WTC11 (cell line): Measurements from ENCODE around the gene KCNK4. TPM values are rescaled to one million over a fixed set of nuclear protein-coding genes. Genes with fewer than 3 reads are reported as not detected.

Source experiments
- ATAC-seq: fragments of 200-7000 bp; cut with Tn5 transposase; 2 replicates; pipeline ENCODE4 v1.10.0; 2021; ENCODE audit warnings: mild to moderate bottlenecking, moderate library complexity
- CTCF ChIA-PET: fragments of 300-600 bp; sonication (Branson Sonifier 250); formaldehyde crosslinking; loops from one replicate; lab custom pipeline; 2021; ENCODE audit warnings: antibody characterized with exemption; lab: Charles Lee
- POLR2A ChIA-PET: fragments of 350-600 bp; sonication (Branson Sonifier 250); formaldehyde crosslinking; loops from one replicate; lab custom pipeline; 2021; ENCODE audit warnings: antibody characterized with exemption; lab: Charles Lee
- DNase-seq: peaks from one replicate; pipeline ENCODE4 v3.0.0; 2021; ENCODE audit warnings: low spot score
- H3K27ac Mint-ChIP-seq: 2 replicates; pipeline ENCODE4 v1.8.0; 2021; ENCODE audit warnings: mixed read lengths
- H3K27me3 Mint-ChIP-seq: 2 replicates; pipeline ENCODE4 v1.8.0; 2021; ENCODE audit warnings: low read depth, mild to moderate bottlenecking, moderate library complexity, mixed read lengths
- H3K36me3 Mint-ChIP-seq: 2 replicates; pipeline ENCODE4 v1.8.0; 2021; ENCODE audit warnings: mixed read lengths
- H3K4me1 Mint-ChIP-seq: 2 replicates; pipeline ENCODE4 v1.8.0; 2022; ENCODE audit warnings: mixed read lengths
- H3K4me3 Mint-ChIP-seq: 2 replicates; pipeline ENCODE4 v1.8.0; 2021; ENCODE audit warnings: mild to moderate bottlenecking, moderate library complexity, mixed read lengths
- H3K9me3 Mint-ChIP-seq: 2 replicates; pipeline ENCODE4 v1.8.0; 2021; ENCODE audit warnings: mixed read lengths
- ELF4 ChIP-seq: sonication (generic); formaldehyde crosslinking; IDR thresholded peaks from 2 replicates; pipeline ENCODE4 v1.8.1; 2022; ENCODE audit warnings: low read depth, mild to moderate bottlenecking, moderate library complexity, missing genetic modification reagents
- ESRRA ChIP-seq: sonication (generic); formaldehyde crosslinking; IDR thresholded peaks from 2 replicates; pipeline ENCODE4 v1.8.1; 2022; ENCODE audit warnings: mild to moderate bottlenecking, missing genetic modification reagents, borderline replicate concordance
- GABPB1 ChIP-seq: sonication (generic); formaldehyde crosslinking; IDR thresholded peaks from 2 replicates; pipeline ENCODE4 v1.8.1; 2023; ENCODE audit warnings: mild to moderate bottlenecking, missing genetic modification reagents
- GRHL2 ChIP-seq: fragments of 250-450 bp; sonication (Bioruptor Pico); IDR thresholded peaks from 2 replicates; pipeline ENCODE4 v1.8.0; 2022; ENCODE audit warnings: mild to moderate bottlenecking, moderate library complexity; ENCODE audit not compliant: insufficient replicate concordance, severe bottlenecking
- HMGA2 ChIP-seq: fragments of 250-450 bp; sonication (Bioruptor Pico); IDR thresholded peaks from 2 replicates; pipeline ENCODE4 v1.4.0; 2021; ENCODE audit warnings: mild to moderate bottlenecking, moderate library complexity
- JUN ChIP-seq: sonication (generic); formaldehyde crosslinking; IDR thresholded peaks from 2 replicates; pipeline ENCODE4 v1.8.0; 2023; ENCODE audit warnings: mild to moderate bottlenecking, missing genetic modification reagents
- MYBL2 ChIP-seq: sonication (generic); formaldehyde crosslinking; IDR thresholded peaks from 2 replicates; pipeline ENCODE4 v1.8.1; 2023; ENCODE audit warnings: mild to moderate bottlenecking, moderate library complexity, missing genetic modification reagents
- NFATC4 ChIP-seq: fragments of 250-450 bp; sonication (Bioruptor Pico); IDR thresholded peaks from 2 replicates; pipeline ENCODE4 v1.9.0; 2021; ENCODE audit warnings: mild to moderate bottlenecking
- NR2C2 ChIP-seq: sonication (generic); formaldehyde crosslinking; IDR thresholded peaks from 2 replicates; pipeline ENCODE4 v1.8.0; 2022; ENCODE audit warnings: mild to moderate bottlenecking, missing genetic modification reagents
- NR3C1 ChIP-seq: sonication (generic); formaldehyde crosslinking; conservative IDR thresholded peaks from 2 replicates; pipeline ENCODE4 v1.8.1; 2023; ENCODE audit warnings: low read depth, mild to moderate bottlenecking, missing genetic modification reagents
- RORB ChIP-seq: fragments of 250-450 bp; sonication (Bioruptor Pico); IDR thresholded peaks from 2 replicates; pipeline ENCODE4 v1.9.0; 2021; ENCODE audit warnings: mild to moderate bottlenecking
- SP1 ChIP-seq: sonication (generic); formaldehyde crosslinking; conservative IDR thresholded peaks from 2 replicates; pipeline ENCODE4 v1.8.1; 2022; ENCODE audit warnings: missing genetic modification reagents
- TP53 ChIP-seq: sonication (generic); formaldehyde crosslinking; IDR thresholded peaks from 2 replicates; pipeline ENCODE4 v1.8.1; 2023; ENCODE audit warnings: mild to moderate bottlenecking, missing genetic modification reagents
- ZNF121 ChIP-seq: sonication (generic); formaldehyde crosslinking; IDR thresholded peaks from 2 replicates; pipeline ENCODE4 v1.8.0; 2023; ENCODE audit warnings: missing genetic modification reagents
- ZNF671 ChIP-seq: fragments of 250-450 bp; sonication (Bioruptor Pico); IDR thresholded peaks from 2 replicates; pipeline ENCODE4 v1.8.0; 2021; ENCODE audit warnings: mild to moderate bottlenecking
- total RNA-seq: library from RNA; stranded (reverse); gene quantifications from 3 replicates; pipeline ENCODE4 v1.2.3, GENCODE V29; 2021
- TF ChIP-seq, protein P1 (sequence below): fragments of 250-450 bp; sonication (Bioruptor Pico); IDR thresholded peaks from 2 replicates; pipeline ENCODE4 v1.9.0; 2021; ENCODE audit warnings: mild to moderate bottlenecking
- TF ChIP-seq, protein P2 (sequence below): sonication (generic); formaldehyde crosslinking; IDR thresholded peaks from 2 replicates; pipeline ENCODE4 v1.8.0; 2023; ENCODE audit warnings: missing genetic modification reagents, mild to moderate bottlenecking, borderline replicate concordance
- TF ChIP-seq, protein P3 (sequence below): sonication (generic); formaldehyde crosslinking; IDR thresholded peaks from 2 replicates; pipeline ENCODE4 v1.8.1; 2023; ENCODE audit warnings: mild to moderate bottlenecking, missing genetic modification reagents, moderate library complexity
- TF ChIP-seq, protein P4 (sequence below): fragments of 250-450 bp; sonication (Bioruptor Pico); IDR thresholded peaks from 2 replicates; pipeline ENCODE4 v2.1.2; 2022; ENCODE audit warnings: mild to moderate bottlenecking, moderate library complexity
- TF ChIP-seq, protein P5 (sequence below): sonication (generic); formaldehyde crosslinking; IDR thresholded peaks from 2 replicates; pipeline ENCODE4 v1.8.1; 2023; ENCODE audit warnings: mild to moderate bottlenecking, moderate library complexity, missing genetic modification reagents
- TF ChIP-seq, protein P6 (sequence below): sonication (generic); formaldehyde crosslinking; IDR thresholded peaks from 2 replicates; pipeline ENCODE4 v1.8.0; 2022; ENCODE audit warnings: mild to moderate bottlenecking, missing genetic modification reagents
- TF ChIP-seq, protein P7 (sequence below): sonication (generic); formaldehyde crosslinking; IDR thresholded peaks from 2 replicates; pipeline ENCODE4 v1.8.0; 2022; ENCODE audit warnings: mild to moderate bottlenecking, missing genetic modification reagents
- TF ChIP-seq, protein P8 (sequence below): fragments of 250-450 bp; sonication (Bioruptor Pico); IDR thresholded peaks from 2 replicates; pipeline ENCODE4 v1.8.0; 2021; ENCODE audit warnings: mild to moderate bottlenecking

KCNK4 gene
- total RNA-seq, 1 experiment from 2014 or later = 0.74 TPM

DNA sequence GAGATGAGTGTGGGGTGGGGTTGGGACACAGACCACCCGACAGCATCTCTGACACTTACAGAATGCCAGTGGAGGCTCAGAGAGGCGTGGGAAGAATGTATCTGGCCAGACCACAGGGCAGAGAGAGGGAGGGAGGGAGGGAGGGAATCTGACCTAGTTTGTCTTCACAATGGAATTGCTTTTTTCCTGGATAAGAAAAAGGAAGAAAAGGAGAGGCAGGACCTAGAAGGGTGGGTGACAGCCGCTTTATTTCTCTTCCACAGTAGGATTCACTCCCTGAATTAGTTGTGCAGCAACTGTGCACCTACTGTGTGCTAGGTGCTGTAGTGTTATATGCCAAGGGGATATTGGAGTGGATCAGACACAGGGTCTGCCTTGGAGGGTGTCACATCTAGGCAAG lies 3.7 kb downstream of the KCNK4 start (continued):
- TF ChIP-seq NR2C2 = no peak
- TF ChIP-seq, protein P1, sequence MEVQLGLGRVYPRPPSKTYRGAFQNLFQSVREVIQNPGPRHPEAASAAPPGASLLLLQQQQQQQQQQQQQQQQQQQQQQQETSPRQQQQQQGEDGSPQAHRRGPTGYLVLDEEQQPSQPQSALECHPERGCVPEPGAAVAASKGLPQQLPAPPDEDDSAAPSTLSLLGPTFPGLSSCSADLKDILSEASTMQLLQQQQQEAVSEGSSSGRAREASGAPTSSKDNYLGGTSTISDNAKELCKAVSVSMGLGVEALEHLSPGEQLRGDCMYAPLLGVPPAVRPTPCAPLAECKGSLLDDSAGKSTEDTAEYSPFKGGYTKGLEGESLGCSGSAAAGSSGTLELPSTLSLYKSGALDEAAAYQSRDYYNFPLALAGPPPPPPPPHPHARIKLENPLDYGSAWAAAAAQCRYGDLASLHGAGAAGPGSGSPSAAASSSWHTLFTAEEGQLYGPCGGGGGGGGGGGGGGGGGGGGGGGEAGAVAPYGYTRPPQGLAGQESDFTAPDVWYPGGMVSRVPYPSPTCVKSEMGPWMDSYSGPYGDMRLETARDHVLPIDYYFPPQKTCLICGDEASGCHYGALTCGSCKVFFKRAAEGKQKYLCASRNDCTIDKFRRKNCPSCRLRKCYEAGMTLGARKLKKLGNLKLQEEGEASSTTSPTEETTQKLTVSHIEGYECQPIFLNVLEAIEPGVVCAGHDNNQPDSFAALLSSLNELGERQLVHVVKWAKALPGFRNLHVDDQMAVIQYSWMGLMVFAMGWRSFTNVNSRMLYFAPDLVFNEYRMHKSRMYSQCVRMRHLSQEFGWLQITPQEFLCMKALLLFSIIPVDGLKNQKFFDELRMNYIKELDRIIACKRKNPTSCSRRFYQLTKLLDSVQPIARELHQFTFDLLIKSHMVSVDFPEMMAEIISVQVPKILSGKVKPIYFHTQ = no peak
- TF ChIP-seq ZNF671 (CRISPR knock-in tag) = no peak
- no peak for TF ChIP-seq HMGA2 (CRISPR knock-in tag)
- TF ChIP-seq, protein P2, sequence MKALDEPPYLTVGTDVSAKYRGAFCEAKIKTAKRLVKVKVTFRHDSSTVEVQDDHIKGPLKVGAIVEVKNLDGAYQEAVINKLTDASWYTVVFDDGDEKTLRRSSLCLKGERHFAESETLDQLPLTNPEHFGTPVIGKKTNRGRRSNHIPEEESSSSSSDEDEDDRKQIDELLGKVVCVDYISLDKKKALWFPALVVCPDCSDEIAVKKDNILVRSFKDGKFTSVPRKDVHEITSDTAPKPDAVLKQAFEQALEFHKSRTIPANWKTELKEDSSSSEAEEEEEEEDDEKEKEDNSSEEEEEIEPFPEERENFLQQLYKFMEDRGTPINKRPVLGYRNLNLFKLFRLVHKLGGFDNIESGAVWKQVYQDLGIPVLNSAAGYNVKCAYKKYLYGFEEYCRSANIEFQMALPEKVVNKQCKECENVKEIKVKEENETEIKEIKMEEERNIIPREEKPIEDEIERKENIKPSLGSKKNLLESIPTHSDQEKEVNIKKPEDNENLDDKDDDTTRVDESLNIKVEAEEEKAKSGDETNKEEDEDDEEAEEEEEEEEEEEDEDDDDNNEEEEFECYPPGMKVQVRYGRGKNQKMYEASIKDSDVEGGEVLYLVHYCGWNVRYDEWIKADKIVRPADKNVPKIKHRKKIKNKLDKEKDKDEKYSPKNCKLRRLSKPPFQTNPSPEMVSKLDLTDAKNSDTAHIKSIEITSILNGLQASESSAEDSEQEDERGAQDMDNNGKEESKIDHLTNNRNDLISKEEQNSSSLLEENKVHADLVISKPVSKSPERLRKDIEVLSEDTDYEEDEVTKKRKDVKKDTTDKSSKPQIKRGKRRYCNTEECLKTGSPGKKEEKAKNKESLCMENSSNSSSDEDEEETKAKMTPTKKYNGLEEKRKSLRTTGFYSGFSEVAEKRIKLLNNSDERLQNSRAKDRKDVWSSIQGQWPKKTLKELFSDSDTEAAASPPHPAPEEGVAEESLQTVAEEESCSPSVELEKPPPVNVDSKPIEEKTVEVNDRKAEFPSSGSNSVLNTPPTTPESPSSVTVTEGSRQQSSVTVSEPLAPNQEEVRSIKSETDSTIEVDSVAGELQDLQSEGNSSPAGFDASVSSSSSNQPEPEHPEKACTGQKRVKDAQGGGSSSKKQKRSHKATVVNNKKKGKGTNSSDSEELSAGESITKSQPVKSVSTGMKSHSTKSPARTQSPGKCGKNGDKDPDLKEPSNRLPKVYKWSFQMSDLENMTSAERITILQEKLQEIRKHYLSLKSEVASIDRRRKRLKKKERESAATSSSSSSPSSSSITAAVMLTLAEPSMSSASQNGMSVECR (CRISPR knock-in tag) = no peak
- TF ChIP-seq, protein P3, sequence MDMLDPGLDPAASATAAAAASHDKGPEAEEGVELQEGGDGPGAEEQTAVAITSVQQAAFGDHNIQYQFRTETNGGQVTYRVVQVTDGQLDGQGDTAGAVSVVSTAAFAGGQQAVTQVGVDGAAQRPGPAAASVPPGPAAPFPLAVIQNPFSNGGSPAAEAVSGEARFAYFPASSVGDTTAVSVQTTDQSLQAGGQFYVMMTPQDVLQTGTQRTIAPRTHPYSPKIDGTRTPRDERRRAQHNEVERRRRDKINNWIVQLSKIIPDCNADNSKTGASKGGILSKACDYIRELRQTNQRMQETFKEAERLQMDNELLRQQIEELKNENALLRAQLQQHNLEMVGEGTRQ (CRISPR knock-in tag) = no peak

DNA sequence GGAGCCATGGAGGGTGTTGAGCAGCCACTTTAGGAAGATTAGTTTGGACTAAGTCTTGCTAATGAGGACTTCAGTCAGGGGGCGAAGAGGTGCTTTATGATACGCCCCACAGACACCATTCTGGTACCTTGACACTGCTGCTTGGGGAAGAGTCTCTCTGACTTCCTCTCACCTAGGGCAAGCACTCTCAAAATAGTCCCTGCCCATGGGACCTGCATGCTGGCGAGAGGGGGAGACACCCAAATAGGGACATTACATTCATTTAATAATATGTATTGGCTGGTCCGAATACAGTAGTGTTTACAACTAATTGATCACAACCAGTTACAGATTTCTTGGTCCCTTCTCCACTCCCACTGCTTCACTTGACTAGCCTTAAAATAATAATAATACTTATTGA lies 4.7 kb downstream of the KCNK4 start:
- TF ChIP-seq ESRRA (CRISPR knock-in tag) = no peak
- no peak for TF ChIP-seq ZNF671 (CRISPR knock-in tag)
- no peak for TF ChIP-seq RORB (CRISPR knock-in tag)
- no peak for TF ChIP-seq GABPB1 (CRISPR knock-in tag)
- TF ChIP-seq, protein P4, sequence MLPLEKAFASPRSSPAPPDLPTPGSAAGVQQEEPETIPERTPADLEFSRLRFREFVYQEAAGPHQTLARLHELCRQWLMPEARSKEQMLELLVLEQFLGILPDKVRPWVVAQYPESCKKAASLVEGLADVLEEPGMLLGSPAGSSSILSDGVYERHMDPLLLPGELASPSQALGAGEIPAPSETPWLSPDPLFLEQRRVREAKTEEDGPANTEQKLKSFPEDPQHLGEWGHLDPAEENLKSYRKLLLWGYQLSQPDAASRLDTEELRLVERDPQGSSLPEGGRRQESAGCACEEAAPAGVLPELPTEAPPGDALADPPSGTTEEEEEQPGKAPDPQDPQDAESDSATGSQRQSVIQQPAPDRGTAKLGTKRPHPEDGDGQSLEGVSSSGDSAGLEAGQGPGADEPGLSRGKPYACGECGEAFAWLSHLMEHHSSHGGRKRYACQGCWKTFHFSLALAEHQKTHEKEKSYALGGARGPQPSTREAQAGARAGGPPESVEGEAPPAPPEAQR (CRISPR knock-in tag) = no peak
- TF ChIP-seq, protein P5, sequence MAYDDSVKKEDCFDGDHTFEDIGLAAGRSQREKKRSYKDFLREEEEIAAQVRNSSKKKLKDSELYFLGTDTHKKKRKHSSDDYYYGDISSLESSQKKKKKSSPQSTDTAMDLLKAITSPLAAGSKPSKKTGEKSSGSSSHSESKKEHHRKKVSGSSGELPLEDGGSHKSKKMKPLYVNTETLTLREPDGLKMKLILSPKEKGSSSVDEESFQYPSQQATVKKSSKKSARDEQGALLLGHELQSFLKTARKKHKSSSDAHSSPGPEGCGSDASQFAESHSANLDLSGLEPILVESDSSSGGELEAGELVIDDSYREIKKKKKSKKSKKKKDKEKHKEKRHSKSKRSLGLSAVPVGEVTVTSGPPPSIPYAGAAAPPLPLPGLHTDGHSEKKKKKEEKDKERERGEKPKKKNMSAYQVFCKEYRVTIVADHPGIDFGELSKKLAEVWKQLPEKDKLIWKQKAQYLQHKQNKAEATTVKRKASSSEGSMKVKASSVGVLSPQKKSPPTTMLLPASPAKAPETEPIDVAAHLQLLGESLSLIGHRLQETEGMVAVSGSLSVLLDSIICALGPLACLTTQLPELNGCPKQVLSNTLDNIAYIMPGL (CRISPR knock-in tag) = no peak
- TF ChIP-seq TP53 = no peak
- TF ChIP-seq, protein P6, sequence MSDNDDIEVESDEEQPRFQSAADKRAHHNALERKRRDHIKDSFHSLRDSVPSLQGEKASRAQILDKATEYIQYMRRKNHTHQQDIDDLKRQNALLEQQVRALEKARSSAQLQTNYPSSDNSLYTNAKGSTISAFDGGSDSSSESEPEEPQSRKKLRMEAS = no peak
- TF ChIP-seq, protein P7, sequence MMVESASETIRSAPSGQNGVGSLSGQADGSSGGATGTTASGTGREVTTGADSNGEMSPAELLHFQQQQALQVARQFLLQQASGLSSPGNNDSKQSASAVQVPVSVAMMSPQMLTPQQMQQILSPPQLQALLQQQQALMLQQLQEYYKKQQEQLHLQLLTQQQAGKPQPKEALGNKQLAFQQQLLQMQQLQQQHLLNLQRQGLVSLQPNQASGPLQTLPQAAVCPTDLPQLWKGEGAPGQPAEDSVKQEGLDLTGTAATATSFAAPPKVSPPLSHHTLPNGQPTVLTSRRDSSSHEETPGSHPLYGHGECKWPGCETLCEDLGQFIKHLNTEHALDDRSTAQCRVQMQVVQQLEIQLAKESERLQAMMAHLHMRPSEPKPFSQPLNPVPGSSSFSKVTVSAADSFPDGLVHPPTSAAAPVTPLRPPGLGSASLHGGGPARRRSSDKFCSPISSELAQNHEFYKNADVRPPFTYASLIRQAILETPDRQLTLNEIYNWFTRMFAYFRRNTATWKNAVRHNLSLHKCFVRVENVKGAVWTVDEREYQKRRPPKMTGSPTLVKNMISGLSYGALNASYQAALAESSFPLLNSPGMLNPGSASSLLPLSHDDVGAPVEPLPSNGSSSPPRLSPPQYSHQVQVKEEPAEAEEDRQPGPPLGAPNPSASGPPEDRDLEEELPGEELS (CRISPR knock-in tag) = no peak
- TF ChIP-seq NFATC4 = no peak
- TF ChIP-seq NR3C1 (CRISPR knock-in tag) = no peak
- no peak for TF ChIP-seq JUN (CRISPR knock-in tag)
- no peak for TF ChIP-seq MYBL2 (CRISPR knock-in tag)
- no peak for TF ChIP-seq GRHL2
- TF ChIP-seq, protein P8, sequence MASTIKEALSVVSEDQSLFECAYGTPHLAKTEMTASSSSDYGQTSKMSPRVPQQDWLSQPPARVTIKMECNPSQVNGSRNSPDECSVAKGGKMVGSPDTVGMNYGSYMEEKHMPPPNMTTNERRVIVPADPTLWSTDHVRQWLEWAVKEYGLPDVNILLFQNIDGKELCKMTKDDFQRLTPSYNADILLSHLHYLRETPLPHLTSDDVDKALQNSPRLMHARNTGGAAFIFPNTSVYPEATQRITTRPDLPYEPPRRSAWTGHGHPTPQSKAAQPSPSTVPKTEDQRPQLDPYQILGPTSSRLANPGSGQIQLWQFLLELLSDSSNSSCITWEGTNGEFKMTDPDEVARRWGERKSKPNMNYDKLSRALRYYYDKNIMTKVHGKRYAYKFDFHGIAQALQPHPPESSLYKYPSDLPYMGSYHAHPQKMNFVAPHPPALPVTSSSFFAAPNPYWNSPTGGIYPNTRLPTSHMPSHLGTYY (CRISPR knock-in tag) = no peak
- no peak for TF ChIP-seq ELF4 (CRISPR knock-in tag)
- TF ChIP-seq SP1 (CRISPR knock-in tag) = no peak
- TF ChIP-seq ZNF121 = no peak
- H3K27ac Mint-ChIP-seq = no peak overlapping the region
- no peaks in the 10 kb centered on the region for H3K9me3 Mint-ChIP-seq
- ChIA-PET CTCF (interaction anchor here (0.8 to 1.1 kb wide), 3 partner anchors 9 to 22 kb away, joined by 3 to 5 read pairs (median 3); partner anchors contain the start of gene TRMT112), POLR2A (interaction anchor here (0.7 kb wide), 1 partner anchor 493 kb away, joined by 3 read pairs; no protein-coding TSS in a partner anchor)
- no peak overlapping the region for H3K4me3 Mint-ChIP-seq
- H3K4me1 Mint-ChIP-seq = peaks cover 14% of the 10 kb centered on the region
- peaks cover 93% of the 10 kb centered on the region for H3K27me3 Mint-ChIP-seq
- ATAC-seq (no peak), DNase-seq (no peak)
- no peaks in the 10 kb centered on the region for H3K36me3 Mint-ChIP-seq
